A549 treated with CpdA at 1 μM for 4 hours (cell line): ENCODE results near the gene EEF1A2. TPM values are rescaled to one million over a fixed set of nuclear protein-coding genes. Genes with fewer than 3 reads are reported as not detected.

ENCODE experiments used
- total RNA-seq: library from RNA; stranded (reverse); fragments of 200-300 nt; extraction: Qiagen RNA extraction; gene quantifications from 5 replicates; pipeline ENCODE4 v1.2.3, GENCODE V29; 2022; ENCODE audit warnings: low read depth

EEF1A2 gene
- total RNA-seq, result 136 to 164 TPM (median 141 TPM) in 5 replicates

GRCh38 chr20:63498960-63499337 lies at the start of gene EEF1A2:
TSS of gene EEF1A2 (minus strand) at chr20:63499083. CDS start at chr20:63497763, 1,320 bp downstream.

GRCh38 chr20:63547725-63548480 lies 49.0 kb upstream of the EEF1A2 start, which contains the start of gene SRMS:
TSS of gene SRMS (minus strand) at chr20:63547749. CDS start at chr20:63547463, 286 bp downstream.

GRCh38 chr20:63536997-63537524 lies 38.2 kb upstream of the EEF1A2 start, which contains the start of gene PTK6:
TSS of gene PTK6 (minus strand) at chr20:63537376. CDS start at chr20:63537314, 62 bp downstream.

GRCh38 chr20:63520504-63520933 lies 21.6 kb upstream of the EEF1A2 start, which contains the start of gene PPDPF:
TSS of gene PPDPF (plus strand) at chr20:63520765. CDS start at chr20:63521309, 544 bp downstream.

GRCh38 chr20:63471981-63472831 lies 26.7 kb downstream of the EEF1A2 start, which contains the start of gene KCNQ2:
TSS of gene KCNQ2 (minus strand) at chr20:63472655. CDS start at chr20:63472463, 192 bp downstream.

Other genes with a start within 250 kb of the EEF1A2 start
- 6.3 to 10.3 TPM (median 6.7 TPM) in 5 replicates for gene NKAIN4, start 244.6 kb downstream of the EEF1A2 start, total RNA-seq
- gene ARFGAP1, start 226.3 kb downstream of the EEF1A2 start, total RNA-seq, result 69.7 to 103 TPM (median 80.9 TPM) in 5 replicates
- gene COL20A1, start 205.9 kb downstream of the EEF1A2 start, total RNA-seq, result 0.73 to 1.4 TPM (median 1.1 TPM) in 5 replicates
- 0.16 to 0.29 TPM (median 0.20 TPM) in 5 replicates for gene CHRNA4, start 137.7 kb downstream of the EEF1A2 start, total RNA-seq
- gene KCNQ2, start 26.4 kb downstream of the EEF1A2 start, total RNA-seq, result 0.50 to 0.68 TPM (median 0.60 TPM) in 5 replicates
- gene PPDPF, start 21.7 kb upstream of the EEF1A2 start, total RNA-seq, result 277 to 347 TPM (median 317 TPM) in 5 replicates
- 2.2 to 3.0 TPM (median 2.4 TPM) in 5 replicates for gene PTK6, start 38.3 kb upstream of the EEF1A2 start, total RNA-seq
- gene SRMS, start 48.7 kb upstream of the EEF1A2 start, total RNA-seq, result not detected in 5 replicates
- gene FNDC11, start 55.1 kb upstream of the EEF1A2 start, total RNA-seq, result 0.09 to 0.30 TPM (median 0.24 TPM) in 4 of 5 replicates, not detected in the other
- gene HELZ2, start 75.2 kb upstream of the EEF1A2 start, total RNA-seq, result 7.7 to 10.0 TPM (median 9.7 TPM) in 5 replicates
- gene GMEB2, start 128.0 kb upstream of the EEF1A2 start, total RNA-seq, result 8.8 to 11.9 TPM (median 11.0 TPM) in 5 replicates
- gene STMN3, start 154.3 kb upstream of the EEF1A2 start, total RNA-seq, result 7.4 to 10.9 TPM (median 9.6 TPM) in 5 replicates
- 6.4 to 8.4 TPM (median 6.8 TPM) in 5 replicates for gene RTEL1, start 159.2 kb upstream of the EEF1A2 start, total RNA-seq
- 0.47 to 1.2 TPM (median 0.85 TPM) in 5 replicates for gene TNFRSF6B, start 197.6 kb upstream of the EEF1A2 start, total RNA-seq
- 26.9 to 38.3 TPM (median 34.2 TPM) in 5 replicates for gene ARFRP1, start 208.9 kb upstream of the EEF1A2 start, total RNA-seq
- 22.0 to 29.9 TPM (median 26.8 TPM) in 5 replicates for gene ZGPAT, start 209.0 kb upstream of the EEF1A2 start, total RNA-seq
- gene LIME1, start 237.6 kb upstream of the EEF1A2 start, total RNA-seq, result 6.2 to 10.5 TPM (median 8.5 TPM) in 5 replicates
- gene SLC2A4RG, start 240.7 kb upstream of the EEF1A2 start, total RNA-seq, result 59.2 to 100 TPM (median 91.0 TPM) in 5 replicates